Nephron progenitor cell (in vitro differentiated cells): ENCODE results near the gene DYRK1B.
"Not testable (repeated sequence)": the region's sequence is repeated elsewhere in the genome, so short reads cannot be mapped to it uniquely, and the experiment has no call there.

ENCODE experiments used
- DNase-seq: peaks from one replicate; pipeline ENCODE4 v3.0.0; 2021
- H3K27ac Mint-ChIP-seq: 2 replicates; pipeline ENCODE4 v1.8.0; 2021; ENCODE audit warnings: mild to moderate bottlenecking, moderate library complexity, mixed read lengths
- H3K27me3 Mint-ChIP-seq: 2 replicates; pipeline ENCODE4 v1.8.0; 2021; ENCODE audit warnings: mild to moderate bottlenecking, low read depth, mixed read lengths; ENCODE audit not compliant: poor library complexity
- H3K36me3 Mint-ChIP-seq: 2 replicates; pipeline ENCODE4 v1.8.0; 2021; ENCODE audit warnings: low read depth, mixed read lengths
- H3K4me1 Mint-ChIP-seq: 2 replicates; pipeline ENCODE4 v1.8.0; 2021; ENCODE audit warnings: mixed read lengths
- H3K4me3 Mint-ChIP-seq: 2 replicates; pipeline ENCODE4 v1.8.0; 2021; ENCODE audit warnings: mild to moderate bottlenecking, moderate library complexity, mixed read lengths
- H3K9me3 Mint-ChIP-seq: 2 replicates; pipeline ENCODE4 v1.8.0; 2021; ENCODE audit warnings: mild to moderate bottlenecking, moderate library complexity, mixed read lengths
- CTCF ChIP-seq: fragments of 200-600 bp; sonication (generic); IDR thresholded peaks from 2 replicates; pipeline ENCODE4 v1.5.0; 2021; ENCODE audit warnings: antibody characterized with exemption

DYRK1B gene

DNA sequence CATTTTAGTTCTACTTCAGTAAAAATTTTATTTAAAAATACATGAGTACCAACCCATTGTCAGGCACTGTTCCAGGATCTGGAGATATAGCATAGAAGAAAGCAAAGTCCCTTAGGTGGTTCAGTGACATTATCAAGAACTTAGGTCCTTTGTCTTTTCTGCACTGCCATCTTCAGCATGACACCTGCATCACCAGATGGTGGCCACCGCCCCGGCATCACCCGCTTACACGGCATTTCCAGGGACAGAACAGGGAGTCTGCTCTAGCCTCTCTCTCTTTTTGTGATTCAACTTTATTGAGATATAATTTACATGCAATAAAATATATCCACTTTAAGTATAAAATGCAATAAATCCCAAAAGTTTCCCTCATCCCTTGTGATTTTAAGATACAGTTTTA is 23.5 kb downstream of the DYRK1B start:
- Mint-ChIP-seq H3K9me3 (peaks cover 11% of the 10 kb centered on the region), H3K4me1 (peaks cover 16% of the 10 kb centered on the region), H3K36me3 (no peaks in the 10 kb centered on the region), H3K4me3 (no peak overlapping the region), H3K27me3 (peaks cover 17% of the 10 kb centered on the region), H3K27ac (no peak overlapping the region)
- no peak for DNase-seq
- no peak for TF ChIP-seq CTCF

DNA sequence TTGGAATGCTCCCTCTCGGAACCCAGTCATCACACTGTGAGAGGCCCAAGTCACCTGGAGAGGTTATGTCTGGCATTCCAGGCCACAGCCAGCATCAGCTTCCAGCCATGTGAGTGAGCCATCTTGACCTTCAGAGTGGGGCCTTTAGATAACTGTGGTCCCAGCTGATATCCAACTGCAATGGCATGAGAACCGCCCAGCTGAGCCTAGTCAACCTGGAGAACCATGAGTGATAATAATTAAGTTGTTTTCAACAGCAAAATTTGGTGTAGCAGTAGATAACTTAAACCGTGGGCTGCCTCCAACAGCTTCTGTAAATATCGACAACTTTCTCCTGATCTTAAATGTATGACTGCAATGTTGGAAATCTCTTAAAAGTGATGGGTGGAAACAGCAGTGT is 24.6 kb downstream of the DYRK1B start:
- no peaks in the 10 kb centered on the region for H3K36me3 Mint-ChIP-seq
- H3K9me3 Mint-ChIP-seq = peaks cover 11% of the 10 kb centered on the region
- H3K27me3 Mint-ChIP-seq = peaks cover 17% of the 10 kb centered on the region
- TF ChIP-seq CTCF = no peak
- H3K4me3 Mint-ChIP-seq = no peak overlapping the region
- no peak overlapping the region for H3K27ac Mint-ChIP-seq
- DNase-seq = no peak
- H3K4me1 Mint-ChIP-seq = peaks cover 16% of the 10 kb centered on the region

GRCh38 chr19:39808688-39809087 is 25.3 kb downstream of the DYRK1B start:
- not testable (repeated sequence) for H3K27ac Mint-ChIP-seq, DNase-seq, H3K4me3 Mint-ChIP-seq, H3K36me3 Mint-ChIP-seq
- peaks cover 17% of the 10 kb centered on the region for H3K27me3 Mint-ChIP-seq
- H3K4me1 Mint-ChIP-seq = peaks cover 13% of the 10 kb centered on the region
- H3K9me3 Mint-ChIP-seq = peaks cover 11% of the 10 kb centered on the region

GRCh38 chr19:39807846-39808364 is 26.1 kb downstream of the DYRK1B start:
- H3K4me1 Mint-ChIP-seq = peaks cover 10% of the 10 kb centered on the region
- peaks cover 20% of the 10 kb centered on the region for H3K27me3 Mint-ChIP-seq
- no peak for DNase-seq
- no peaks in the 10 kb centered on the region for H3K36me3 Mint-ChIP-seq
- TF ChIP-seq CTCF = no peak
- peaks cover 11% of the 10 kb centered on the region for H3K9me3 Mint-ChIP-seq
- no peak overlapping the region for H3K4me3 Mint-ChIP-seq
- no peak overlapping the region for H3K27ac Mint-ChIP-seq

DNA sequence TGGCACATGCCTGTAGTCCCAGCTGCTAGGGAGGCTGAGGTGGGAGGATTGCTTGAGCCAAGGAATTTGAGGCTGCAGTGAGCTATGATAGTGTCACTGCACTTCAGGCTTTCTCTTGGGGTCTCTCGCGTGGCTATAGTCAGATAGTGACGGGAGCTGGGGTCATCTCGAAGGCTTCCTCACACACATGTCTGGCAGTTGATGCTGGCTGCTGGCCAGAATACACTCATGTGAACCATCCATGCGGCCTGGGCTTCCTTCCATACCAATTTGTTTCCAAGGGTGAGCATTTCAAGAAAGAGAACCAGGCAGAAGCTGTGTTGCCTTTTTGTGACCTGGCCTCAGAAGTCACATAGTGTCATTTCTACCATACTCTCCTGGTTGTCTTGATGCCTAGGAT is 28.9 kb downstream of the DYRK1B start:
- Mint-ChIP-seq H3K27ac (no peak overlapping the region), H3K4me1 (peaks cover 9% of the 10 kb centered on the region), H3K36me3 (no peaks in the 10 kb centered on the region), H3K4me3 (no peak overlapping the region), H3K9me3 (peaks cover 11% of the 10 kb centered on the region), H3K27me3 (peaks cover 21% of the 10 kb centered on the region)
- no peak for TF ChIP-seq CTCF
- no peak for DNase-seq

DNA sequence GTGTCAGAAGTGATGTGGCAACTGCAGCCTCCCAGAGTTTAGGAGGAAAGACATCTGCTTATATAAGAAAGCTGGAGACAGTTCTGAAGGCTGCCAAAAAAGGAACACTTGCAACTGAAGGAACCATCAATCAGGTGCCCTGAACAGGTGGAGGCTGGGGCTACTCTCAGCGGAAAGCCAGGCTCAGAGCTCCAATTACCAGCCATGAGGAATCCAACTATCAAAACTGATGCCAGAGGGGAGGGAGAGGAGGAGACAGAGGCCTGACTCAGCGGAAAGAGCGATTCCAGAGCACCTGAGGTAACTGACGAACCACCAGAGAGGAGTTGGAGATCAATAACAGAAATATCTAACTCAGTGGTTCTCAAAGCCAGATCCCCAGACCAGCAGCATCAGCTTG is 31.0 kb downstream of the DYRK1B start:
- no peaks in the 10 kb centered on the region for H3K36me3 Mint-ChIP-seq
- peaks cover 1% of the 10 kb centered on the region for H3K9me3 Mint-ChIP-seq
- peaks cover 9% of the 10 kb centered on the region for H3K4me1 Mint-ChIP-seq
- peaks cover 28% of the 10 kb centered on the region for H3K27me3 Mint-ChIP-seq
- H3K27ac Mint-ChIP-seq = peak overlapping the region; percentile 23
- TF ChIP-seq CTCF = no peak
- H3K4me3 Mint-ChIP-seq = no peak overlapping the region
- DNase-seq = no peak
